Measurements from ENCODE around the gene KAZN. TPM values are rescaled to one million over a fixed set of nuclear protein-coding genes. Genes with fewer than 3 reads are reported as not detected.
"Not testable (repeated sequence)": the region's sequence is repeated elsewhere in the genome, so short reads cannot be mapped to it uniquely, and the experiment has no call there.

Gene KAZN
- total and polyA plus RNA-seq, 9 donors = 5.1 to 17.4 (median 14.3) TPM

- DNase-seq = no peak
- Histone ChIP-seq H3K36me3 (ENCODE audit: control insufficient read depth, insufficient read depth, low read length) (no peaks in the 10 kb centered on the region), H3K4me3 (ENCODE audit: low read length) (no peak overlapping the region), H3K27ac (ENCODE audit: low read length) (no peak overlapping the region), H3K4me1 (ENCODE audit: control insufficient read depth, insufficient read depth, low read length) (no peaks in the 10 kb centered on the region), H3K27me3 (ENCODE audit: control insufficient read depth, insufficient read depth, low read length) (no peaks in the 10 kb centered on the region), H3K9me3 (replicated peaks; ENCODE audit: control insufficient read depth, low read depth, low read length) (peaks cover 4% of the 10 kb centered on the region)
- 87% methylated on average over 4 of the region's 5 CpGs for WGBS (ENCODE audit: insufficient coverage)
Observed at GRCh38 chr1:14567903-14568302, 30.6 kb upstream of the KAZN start.

GRCh38 chr1:14568716-14569355 is 29.6 kb upstream of the KAZN start:
- H3K4me3 ChIP-seq (ENCODE audit: low read length) = no peak overlapping the region
- H3K27ac ChIP-seq (ENCODE audit: low read length) = no peak overlapping the region
- H3K27me3 ChIP-seq (ENCODE audit: control insufficient read depth, insufficient read depth, low read length) = no peaks in the 10 kb centered on the region
- H3K9me3 ChIP-seq (replicated peaks; ENCODE audit: control insufficient read depth, low read depth, low read length) = peaks cover 4% of the 10 kb centered on the region
- 100% methylated on average over 4 of the region's 8 CpGs for WGBS (ENCODE audit: insufficient coverage)
- no peaks in the 10 kb centered on the region for H3K36me3 ChIP-seq (ENCODE audit: control insufficient read depth, insufficient read depth, low read length)
- no peaks in the 10 kb centered on the region for H3K4me1 ChIP-seq (ENCODE audit: control insufficient read depth, insufficient read depth, low read length)
- DNase-seq = no peak

- DNase-seq = no peak
- no peaks in the 10 kb centered on the region for H3K4me1 ChIP-seq (ENCODE audit: control insufficient read depth, insufficient read depth, low read length)
- 80% methylated on average over 3 of the region's 9 CpGs for WGBS (ENCODE audit: insufficient coverage)
- H3K4me3 ChIP-seq (ENCODE audit: low read length) = no peak overlapping the region
- no peaks in the 10 kb centered on the region for H3K36me3 ChIP-seq (ENCODE audit: control insufficient read depth, insufficient read depth, low read length)
- no peaks in the 10 kb centered on the region for H3K27me3 ChIP-seq (ENCODE audit: control insufficient read depth, insufficient read depth, low read length)
- no peak overlapping the region for H3K27ac ChIP-seq (ENCODE audit: low read length)
- peaks cover 4% of the 10 kb centered on the region for H3K9me3 ChIP-seq (replicated peaks; ENCODE audit: control insufficient read depth, low read depth, low read length)
Observed at GRCh38 chr1:14570514-14570913, 28.0 kb upstream of the KAZN start.

GRCh38 chr1:14571810-14572767 is 26.4 kb upstream of the KAZN start:
- H3K36me3 ChIP-seq (ENCODE audit: control insufficient read depth, insufficient read depth, low read length) = no peaks in the 10 kb centered on the region
- no peak overlapping the region for H3K27ac ChIP-seq (ENCODE audit: low read length)
- H3K4me1 ChIP-seq (ENCODE audit: control insufficient read depth, insufficient read depth, low read length) = no peaks in the 10 kb centered on the region
- 83% methylated on average over 7 of the region's 17 CpGs for WGBS (ENCODE audit: insufficient coverage)
- no peaks in the 10 kb centered on the region for H3K27me3 ChIP-seq (ENCODE audit: control insufficient read depth, insufficient read depth, low read length)
- no peaks in the 10 kb centered on the region for H3K9me3 ChIP-seq (replicated peaks; ENCODE audit: control insufficient read depth, low read depth, low read length)
- no peak overlapping the region for H3K4me3 ChIP-seq (ENCODE audit: low read length)
- DNase-seq = no peak

GRCh38 chr1:14572861-14573260 is 25.6 kb upstream of the KAZN start:
- H3K36me3 ChIP-seq (ENCODE audit: control insufficient read depth, insufficient read depth, low read length) = no peaks in the 10 kb centered on the region
- peaks cover 3% of the 10 kb centered on the region for H3K27me3 ChIP-seq (ENCODE audit: control insufficient read depth, insufficient read depth, low read length)
- no peak overlapping the region for H3K27ac ChIP-seq (ENCODE audit: low read length)
- H3K4me1 ChIP-seq (ENCODE audit: control insufficient read depth, insufficient read depth, low read length) = no peaks in the 10 kb centered on the region
- no peaks in the 10 kb centered on the region for H3K9me3 ChIP-seq (replicated peaks; ENCODE audit: control insufficient read depth, low read depth, low read length)
- H3K4me3 ChIP-seq (ENCODE audit: low read length) = no peak overlapping the region
- no peak for DNase-seq
- WGBS (ENCODE audit: insufficient coverage) = 67% methylated on average over 1 of the region's 4 CpGs

GRCh38 chr1:14576155-14576554 is 22.3 kb upstream of the KAZN start:
- WGBS (ENCODE audit: insufficient coverage) = 100% methylated on average over 1 of the region's 2 CpGs
- H3K36me3 ChIP-seq (ENCODE audit: control insufficient read depth, insufficient read depth, low read length) = no peaks in the 10 kb centered on the region
- DNase-seq = no peak
- H3K27me3 ChIP-seq (ENCODE audit: control insufficient read depth, insufficient read depth, low read length) = peaks cover 3% of the 10 kb centered on the region
- no peaks in the 10 kb centered on the region for H3K9me3 ChIP-seq (replicated peaks; ENCODE audit: control insufficient read depth, low read depth, low read length)
- no peaks in the 10 kb centered on the region for H3K4me1 ChIP-seq (ENCODE audit: control insufficient read depth, insufficient read depth, low read length)
- no peak overlapping the region for H3K27ac ChIP-seq (ENCODE audit: low read length)
- no peak overlapping the region for H3K4me3 ChIP-seq (ENCODE audit: low read length)

GRCh38 chr1:14577261-14577660 is 21.2 kb upstream of the KAZN start:
- no peaks in the 10 kb centered on the region for H3K36me3 ChIP-seq (ENCODE audit: control insufficient read depth, insufficient read depth, low read length)
- no peaks in the 10 kb centered on the region for H3K9me3 ChIP-seq (replicated peaks; ENCODE audit: control insufficient read depth, low read depth, low read length)
- DNase-seq = no peak
- peaks cover 3% of the 10 kb centered on the region for H3K27me3 ChIP-seq (ENCODE audit: control insufficient read depth, insufficient read depth, low read length)
- no peak overlapping the region for H3K27ac ChIP-seq (ENCODE audit: low read length)
- H3K4me1 ChIP-seq (ENCODE audit: control insufficient read depth, insufficient read depth, low read length) = no peaks in the 10 kb centered on the region
- no peak overlapping the region for H3K4me3 ChIP-seq (ENCODE audit: low read length)
- 69% methylated on average over 2 of the region's 3 CpGs for WGBS (ENCODE audit: insufficient coverage)

- Histone ChIP-seq H3K27me3 (ENCODE audit: control insufficient read depth, insufficient read depth, low read length) (peaks cover 3% of the 10 kb centered on the region), H3K27ac (ENCODE audit: low read length) (no peak overlapping the region), H3K9me3 (replicated peaks; ENCODE audit: control insufficient read depth, low read depth, low read length) (no peaks in the 10 kb centered on the region), H3K4me3 (ENCODE audit: low read length) (no peak overlapping the region), H3K36me3 (ENCODE audit: control insufficient read depth, insufficient read depth, low read length) (no peaks in the 10 kb centered on the region), H3K4me1 (ENCODE audit: control insufficient read depth, insufficient read depth, low read length) (no peaks in the 10 kb centered on the region)
- no peak for DNase-seq
- WGBS (ENCODE audit: insufficient coverage) = no CpG with 5 or more reads among the region's 3 CpGs
Observed at GRCh38 chr1:14578156-14578555, 20.3 kb upstream of the KAZN start.

GRCh38 chr1:14580295-14580694 is 18.2 kb upstream of the KAZN start:
- 100% methylated on average over 2 of the region's 12 CpGs for WGBS (ENCODE audit: insufficient coverage)
- DNase-seq; H3K27me3 ChIP-seq (ENCODE audit: control insufficient read depth, insufficient read depth, low read length); H3K27ac ChIP-seq (ENCODE audit: low read length); H3K4me1 ChIP-seq (ENCODE audit: control insufficient read depth, insufficient read depth, low read length); H3K36me3 ChIP-seq (ENCODE audit: control insufficient read depth, insufficient read depth, low read length); H3K4me3 ChIP-seq (ENCODE audit: low read length); H3K9me3 ChIP-seq (replicated peaks; ENCODE audit: control insufficient read depth, low read depth, low read length): not testable (repeated sequence)

- peaks cover 3% of the 10 kb centered on the region for H3K27me3 ChIP-seq (ENCODE audit: control insufficient read depth, insufficient read depth, low read length)
- no peaks in the 10 kb centered on the region for H3K36me3 ChIP-seq (ENCODE audit: control insufficient read depth, insufficient read depth, low read length)
- WGBS (ENCODE audit: insufficient coverage) = 91% methylated on average over 4 of the region's 4 CpGs
- H3K4me1 ChIP-seq (ENCODE audit: control insufficient read depth, insufficient read depth, low read length) = no peaks in the 10 kb centered on the region
- no peaks in the 10 kb centered on the region for H3K9me3 ChIP-seq (replicated peaks; ENCODE audit: control insufficient read depth, low read depth, low read length)
- H3K27ac ChIP-seq (ENCODE audit: low read length) = no peak overlapping the region
- H3K4me3 ChIP-seq (ENCODE audit: low read length) = no peak overlapping the region
- no peak for DNase-seq
Observed at GRCh38 chr1:14580986-14581385, 17.5 kb upstream of the KAZN start.
